SK-N-SH treated with all-trans-retinoic acid at 6 μM for 48 hours (cell line): ENCODE measurements around the gene UBE2Q2.

Experiments used
- ATAC-seq: fragments of 200-7000 bp; cut with Tn5 transposase; 3 replicates; pipeline ENCODE4 v1.9.1; 2020; ENCODE audit warnings: mild to moderate bottlenecking, moderate library complexity
- ARNTL ChIP-seq: fragments of 450-650 bp; formaldehyde crosslinking; IDR thresholded peaks from 2 replicates; pipeline ENCODE4 v1.5.0; 2020; ENCODE audit warnings: low read depth, mild to moderate bottlenecking, moderate library complexity, borderline replicate concordance
- BACH2 ChIP-seq: fragments of 250-450 bp; sonication (Bioruptor Pico); IDR thresholded peaks from 2 replicates; pipeline ENCODE4 v1.9.0; 2021; ENCODE audit warnings: mild to moderate bottlenecking, borderline replicate concordance
- CREB5 ChIP-seq: fragments of 250-450 bp; sonication (Bioruptor Pico); IDR thresholded peaks from 2 replicates; pipeline ENCODE4 v1.5.1; 2020; ENCODE audit warnings: low read depth, mild to moderate bottlenecking, moderate library complexity
- CSDC2 ChIP-seq: fragments of 250-450 bp; sonication (Bioruptor Pico); IDR thresholded peaks from 2 replicates; pipeline ENCODE4 v1.5.0; 2020; ENCODE audit warnings: mild to moderate bottlenecking, moderate library complexity
- CSRNP3 ChIP-seq: fragments of 250-450 bp; sonication (Bioruptor Pico); IDR thresholded peaks from 2 replicates; pipeline ENCODE4 v1.5.1; 2021; ENCODE audit warnings: mild to moderate bottlenecking, moderate library complexity
- GLIS3 ChIP-seq: fragments of 250-450 bp; sonication (Bioruptor Pico); IDR thresholded peaks from 2 replicates; pipeline ENCODE4 v1.5.0; 2020; ENCODE audit warnings: mild to moderate bottlenecking, moderate library complexity
- ISL1 ChIP-seq: fragments of 250-450 bp; sonication (Bioruptor Pico); IDR thresholded peaks from 2 replicates; pipeline ENCODE4 v2.1.2; 2022; ENCODE audit warnings: mild to moderate bottlenecking, moderate library complexity
- PATZ1 ChIP-seq: fragments of 250-450 bp; sonication (Bioruptor Pico); IDR thresholded peaks from 2 replicates; pipeline ENCODE4 v1.8.0; 2020; ENCODE audit warnings: mild to moderate bottlenecking, moderate library complexity, borderline replicate concordance
- POU6F1 ChIP-seq: fragments of 250-450 bp; sonication (Bioruptor Pico); IDR thresholded peaks from 2 replicates; pipeline ENCODE4 v1.8.0; 2021; ENCODE audit warnings: low read depth, mild to moderate bottlenecking, moderate library complexity, borderline replicate concordance
- RARB ChIP-seq: fragments of 250-450 bp; sonication (Bioruptor Pico); IDR thresholded peaks from 2 replicates; pipeline ENCODE4 v1.8.0; 2021; ENCODE audit warnings: mild to moderate bottlenecking, moderate library complexity
- SNAI2 ChIP-seq: fragments of 250-450 bp; sonication (Bioruptor Pico); IDR thresholded peaks from 2 replicates; pipeline ENCODE4 v1.5.0; 2020; ENCODE audit warnings: mild to moderate bottlenecking, moderate library complexity
- TCF4 ChIP-seq: fragments of 250-450 bp; sonication (Bioruptor Pico); IDR thresholded peaks from 2 replicates; pipeline ENCODE4 v1.8.0; 2021; ENCODE audit warnings: mild to moderate bottlenecking, moderate library complexity, borderline replicate concordance
- TOX ChIP-seq: fragments of 250-450 bp; sonication (Bioruptor Pico); IDR thresholded peaks from 2 replicates; pipeline ENCODE4 v1.8.0; 2021; ENCODE audit warnings: mild to moderate bottlenecking, moderate library complexity, borderline replicate concordance
- TSHZ2 ChIP-seq: fragments of 250-450 bp; sonication (Bioruptor Pico); IDR thresholded peaks from 2 replicates; pipeline ENCODE4 v1.5.0; 2020; ENCODE audit warnings: mild to moderate bottlenecking, moderate library complexity
- ZC3H10 ChIP-seq: fragments of 250-450 bp; sonication (Bioruptor Pico); IDR thresholded peaks from 2 replicates; pipeline ENCODE4 v1.5.1; 2021; ENCODE audit warnings: mild to moderate bottlenecking, moderate library complexity
- ZFP30 ChIP-seq: fragments of 450-650 bp; formaldehyde crosslinking; IDR thresholded peaks from 2 replicates; pipeline ENCODE4 v1.5.0; 2022; ENCODE audit warnings: mild to moderate bottlenecking, moderate library complexity
- ZNF8 ChIP-seq: fragments of 450-650 bp; formaldehyde crosslinking; IDR thresholded peaks from 2 replicates; pipeline ENCODE4 v1.5.0; 2020; ENCODE audit warnings: mild to moderate bottlenecking, moderate library complexity

UBE2Q2 gene

GRCh38 chr15:75895731-75896130, 52.5 kb downstream of the UBE2Q2 start (continued):
- TF ChIP-seq TSHZ2 (CRISPR knock-in tag) (no peak), SNAI2 (no peak), BACH2 (CRISPR knock-in tag) (no peak), ZC3H10 (no peak), TOX (no peak)

- ATAC-seq, result no peak
- TF ChIP-seq TSHZ2 (CRISPR knock-in tag) (no peak), ZNF8 (CRISPR knock-in tag) (no peak), ZFP30 (CRISPR knock-in tag) (no peak), PATZ1 (no peak)
Observed at GRCh38 chr15:75900577-75900976, 57.3 kb downstream of the UBE2Q2 start.

GRCh38 chr15:75902129-75902557, 58.9 kb downstream of the UBE2Q2 start:
- TF ChIP-seq CSDC2 (CRISPR knock-in tag), result no peak
- no peak for TF ChIP-seq ZFP30 (CRISPR knock-in tag)
- TF ChIP-seq ARNTL (CRISPR knock-in tag), result no peak
- no peak for TF ChIP-seq ISL1 (CRISPR knock-in tag)
- TF ChIP-seq CREB5 (CRISPR knock-in tag), result no peak
- no peak for TF ChIP-seq SNAI2
- no peak for TF ChIP-seq TCF4 (CRISPR knock-in tag)
- TF ChIP-seq CSRNP3 (CRISPR knock-in tag), result no peak
- no peak for TF ChIP-seq RARB (CRISPR knock-in tag)
- TF ChIP-seq POU6F1 (CRISPR knock-in tag), result no peak
- TF ChIP-seq GLIS3, result no peak
- TF ChIP-seq BACH2 (CRISPR knock-in tag), result no peak
- TF ChIP-seq ZC3H10, result no peak
- TF ChIP-seq TSHZ2 (CRISPR knock-in tag), result no peak
- no peak for ATAC-seq
